ENCODE results near the gene MCF2L. TPM values are rescaled to one million over a fixed set of nuclear protein-coding genes. Genes with fewer than 3 reads are reported as not detected.

MCF2L gene
- polyA plus RNA-seq, 1 donor from 2014 or later, result 88.0 TPM

GRCh38 chr13:113065406-113066141 lies 96.6 kb downstream of the MCF2L start:
- no peak for TF ChIP-seq REST (IDR thresholded peaks at IDR 0.05; ENCODE audit: borderline replicate concordance)
- TF ChIP-seq SMC3 (conservative IDR thresholded peaks at IDR 0.05; ENCODE audit: poor library complexity), result no peak
- TF ChIP-seq MXI1 (conservative IDR thresholded peaks at IDR 0.05; ENCODE audit: poor library complexity, severe bottlenecking), result no peak
- TF ChIP-seq POLR2AphosphoS5 (IDR thresholded peaks at IDR 0.05), result no peak
- TF ChIP-seq EZH2 (IDR thresholded peaks at IDR 0.05; ENCODE audit: borderline replicate concordance, insufficient read depth, low read length, poor library complexity, severe bottlenecking), result no peak
- no peak for TF ChIP-seq RAD21 (conservative IDR thresholded peaks at IDR 0.05)
- TF ChIP-seq CTCF (IDR thresholded peaks at IDR 0.05; ENCODE audit: poor library complexity, severe bottlenecking), result no peak
- no peak for TF ChIP-seq EP300 (conservative IDR thresholded peaks at IDR 0.05; ENCODE audit: poor library complexity, severe bottlenecking)
- no peak for TF ChIP-seq TAF1 (IDR thresholded peaks at IDR 0.05; ENCODE audit: low read depth)
- H3K4me3 ChIP-seq (ENCODE audit: low read length), result no peak overlapping the region
- H3K36me3 ChIP-seq (ENCODE audit: insufficient read depth, low read length), result no peaks in the 10 kb centered on the region
- no peak overlapping the region for H3K27ac ChIP-seq (ENCODE audit: low read length)
- H4K20me1 ChIP-seq (ENCODE audit: insufficient read depth), result no peaks in the 10 kb centered on the region
- no peak overlapping the region for H2AFZ ChIP-seq (ENCODE audit: low read depth, low read length)
- H3K9me2 ChIP-seq (ENCODE audit: insufficient read depth, low read length), result no peaks in the 10 kb centered on the region
- H3K9ac ChIP-seq (ENCODE audit: low read length), result no peak overlapping the region
- H3K27me3 ChIP-seq (ENCODE audit: insufficient read depth, low read depth, low read length), result no peaks in the 10 kb centered on the region
- no peaks in the 10 kb centered on the region for H3F3A ChIP-seq (ENCODE audit: insufficient read depth, low read length, poor library complexity, severe bottlenecking)
- H3K4me2 ChIP-seq (ENCODE audit: low read length), result no peak overlapping the region
- H3K79me2 ChIP-seq (replicated peaks; ENCODE audit: insufficient read depth, low read length), result no peaks in the 10 kb centered on the region
- no peaks in the 10 kb centered on the region for H3K9me3 ChIP-seq (ENCODE audit: low read length)

- H3K4me2 ChIP-seq (ENCODE audit: low read length), result no peak overlapping the region
- no peak overlapping the region for H3K9ac ChIP-seq (ENCODE audit: low read length)
- no peaks in the 10 kb centered on the region for H3K27me3 ChIP-seq (ENCODE audit: insufficient read depth, low read depth, low read length)
- H3K4me3 ChIP-seq (ENCODE audit: low read length), result no peak overlapping the region
- H4K20me1 ChIP-seq (ENCODE audit: insufficient read depth), result no peaks in the 10 kb centered on the region
- no peaks in the 10 kb centered on the region for H3K79me2 ChIP-seq (replicated peaks; ENCODE audit: insufficient read depth, low read length)
- H3K9me3 ChIP-seq (ENCODE audit: low read length), result no peaks in the 10 kb centered on the region
- no peaks in the 10 kb centered on the region for H3K36me3 ChIP-seq (ENCODE audit: insufficient read depth, low read length)
- H3F3A ChIP-seq (ENCODE audit: insufficient read depth, low read length, poor library complexity, severe bottlenecking), result no peaks in the 10 kb centered on the region
- H2AFZ ChIP-seq (ENCODE audit: low read depth, low read length), result no peak overlapping the region
- TF ChIP-seq EZH2 (IDR thresholded peaks at IDR 0.05; ENCODE audit: borderline replicate concordance, insufficient read depth, low read length, poor library complexity, severe bottlenecking) (no peak), TAF1 (IDR thresholded peaks at IDR 0.05; ENCODE audit: low read depth) (no peak), POLR2AphosphoS5 (IDR thresholded peaks at IDR 0.05) (no peak), REST (IDR thresholded peaks at IDR 0.05; ENCODE audit: borderline replicate concordance) (no peak), EP300 (conservative IDR thresholded peaks at IDR 0.05; ENCODE audit: poor library complexity, severe bottlenecking) (no peak), CTCF (IDR thresholded peaks at IDR 0.05; ENCODE audit: poor library complexity, severe bottlenecking) (no peak), SMC3 (conservative IDR thresholded peaks at IDR 0.05; ENCODE audit: poor library complexity) (no peak), MXI1 (conservative IDR thresholded peaks at IDR 0.05; ENCODE audit: poor library complexity, severe bottlenecking) (no peak), RAD21 (conservative IDR thresholded peaks at IDR 0.05) (no peak)
- H3K9me2 ChIP-seq (ENCODE audit: insufficient read depth, low read length), result no peaks in the 10 kb centered on the region
- H3K27ac ChIP-seq (ENCODE audit: low read length), result no peak overlapping the region
Measured at GRCh38 chr13:113066142-113066455, 97.1 kb downstream of the MCF2L start.

All from neural cell (in vitro differentiated cells).